T1000 (cell line): ENCODE data around the gene MUC16.
"Not testable (repeated sequence)": the region's sequence is repeated elsewhere in the genome, so short reads cannot be mapped to it uniquely, and the experiment has no call there.

ENCODE experiments used
- DNase-seq: peaks from one replicate; lab custom pipeline; 2025; ENCODE audit warnings: mixed read lengths; lab: John Stamatoyannopoulos, UW

MUC16 gene

DNA sequence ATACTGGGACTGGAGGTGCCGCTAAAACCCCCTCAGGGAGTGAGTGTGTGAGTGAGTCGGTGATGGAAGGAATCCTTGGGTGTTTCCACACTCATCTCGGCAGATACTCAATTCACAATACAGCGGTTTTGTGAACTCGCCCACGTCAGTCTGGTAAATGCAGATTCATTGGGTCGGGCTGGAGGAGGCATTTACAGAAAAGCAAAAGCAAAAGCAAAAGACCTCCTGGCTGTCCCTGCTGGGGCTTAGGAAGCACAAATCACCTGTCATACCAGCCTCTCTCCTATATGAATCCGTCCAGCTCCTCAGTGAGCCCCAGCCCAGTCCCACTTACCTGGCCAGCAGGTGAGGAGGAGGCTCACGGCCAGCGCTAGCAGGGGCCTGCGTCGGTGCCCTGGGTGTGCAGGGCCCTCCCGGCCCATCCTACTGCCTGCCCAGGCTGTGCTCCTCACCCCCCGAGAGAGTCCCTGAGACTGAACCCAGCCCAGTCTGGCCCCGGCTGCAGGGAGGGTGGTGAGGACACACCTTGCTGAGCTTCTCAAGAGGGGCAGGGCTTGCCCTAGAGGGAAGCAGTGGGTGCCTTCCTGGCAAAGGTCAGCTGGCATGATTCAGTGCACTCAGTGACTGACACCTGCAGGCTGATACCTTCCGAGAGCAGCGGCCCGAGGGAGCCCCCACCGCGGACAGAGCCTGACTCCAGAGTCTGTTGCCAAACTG is at the start of gene MUC16:
MUC16 (minus strand) TSS at position 475 of the 717 bp plus-strand sequence.
- DNase-seq: no peak

DNA sequence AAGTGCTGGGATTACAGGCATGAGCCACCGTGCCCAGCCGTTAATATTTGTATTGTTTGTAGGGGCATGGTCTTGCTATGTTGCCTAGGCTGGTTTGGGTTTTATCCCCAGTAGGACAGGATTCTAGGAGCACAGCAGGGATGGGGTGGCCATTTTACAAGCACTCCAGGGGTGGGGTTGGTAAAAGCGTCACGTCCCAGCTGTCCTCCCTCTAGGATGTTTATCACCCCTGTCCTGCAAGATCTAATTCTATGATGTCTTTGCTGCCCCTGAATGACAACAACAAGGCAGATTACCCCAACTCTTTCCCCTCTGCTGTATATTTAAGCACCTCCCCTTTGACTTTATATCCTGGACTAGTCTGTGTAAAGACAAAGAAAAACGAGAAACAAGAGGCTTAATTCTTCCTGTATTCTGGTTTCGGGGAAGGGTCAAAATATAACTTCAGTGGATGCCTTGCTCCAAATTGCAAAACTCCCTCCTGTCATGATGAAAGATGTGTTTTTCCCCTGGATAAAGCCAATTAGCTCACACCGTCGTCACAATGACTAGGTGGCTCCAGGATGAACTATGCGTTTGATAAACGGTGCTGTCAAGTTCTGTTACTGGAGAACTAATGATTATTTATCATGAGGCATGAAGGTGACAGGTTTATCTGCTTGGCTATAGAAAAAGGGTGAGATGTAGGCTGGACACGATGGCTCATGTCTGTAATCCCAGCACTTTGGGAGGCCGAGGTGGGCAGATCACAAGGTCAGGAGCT is 48.9 kb upstream of the MUC16 start:
- DNase-seq: no peak

DNA sequence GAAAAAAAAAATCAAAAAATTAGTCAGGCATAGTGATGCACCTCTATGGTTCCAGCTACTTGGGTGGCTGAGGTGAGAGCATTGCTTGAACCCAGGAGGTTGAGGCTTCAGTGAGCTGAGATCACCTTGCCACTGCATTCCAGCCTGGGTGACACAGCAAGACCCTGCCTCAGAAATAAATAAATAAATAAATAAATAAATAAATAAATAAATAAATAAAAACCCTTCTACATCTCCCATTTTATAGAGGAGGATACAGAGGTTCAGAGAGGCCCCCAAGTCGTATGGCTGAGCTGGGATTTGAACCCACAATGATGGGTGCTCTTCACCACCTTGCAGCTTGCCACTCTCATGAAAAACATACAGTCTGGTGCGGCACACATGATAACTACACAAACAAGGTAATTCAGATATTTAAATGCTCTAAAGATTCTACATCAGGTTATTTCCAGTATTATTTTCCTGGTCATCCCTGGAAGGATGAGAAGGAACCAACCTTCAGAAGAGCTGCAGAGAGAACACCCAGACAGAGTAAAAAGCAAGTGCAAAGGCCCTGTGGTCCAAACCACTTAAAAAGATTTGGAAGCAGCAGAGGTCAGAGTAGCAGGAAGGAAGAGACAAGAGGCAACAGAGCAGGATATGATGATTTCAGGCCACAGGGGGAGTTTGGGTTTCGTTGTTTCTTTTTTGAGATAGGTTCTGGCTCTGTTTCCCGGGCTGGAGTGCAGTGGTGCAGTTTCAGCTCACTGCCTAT is 47.5 kb upstream of the MUC16 start:
- no peak for DNase-seq

DNA sequence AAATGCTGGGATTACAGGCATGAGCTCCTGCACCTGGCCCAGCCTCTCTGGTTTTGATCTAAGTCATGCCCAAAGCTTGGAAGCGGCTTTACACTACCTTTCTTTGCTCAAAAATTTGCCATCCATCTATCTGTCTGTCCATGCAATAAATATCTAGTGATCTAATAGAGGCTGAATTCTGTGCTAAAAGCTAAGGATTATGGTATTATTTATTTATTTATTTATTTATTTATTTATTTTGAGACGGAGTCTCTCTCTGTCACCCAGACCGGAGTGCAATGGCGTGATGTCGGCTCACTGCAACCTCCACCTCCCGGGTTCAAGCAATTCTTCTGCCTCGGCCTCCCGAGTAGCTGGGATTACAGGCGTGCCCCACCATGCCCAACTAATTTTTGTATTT is 45.9 kb upstream of the MUC16 start:
- DNase-seq: not testable (repeated sequence)

DNA sequence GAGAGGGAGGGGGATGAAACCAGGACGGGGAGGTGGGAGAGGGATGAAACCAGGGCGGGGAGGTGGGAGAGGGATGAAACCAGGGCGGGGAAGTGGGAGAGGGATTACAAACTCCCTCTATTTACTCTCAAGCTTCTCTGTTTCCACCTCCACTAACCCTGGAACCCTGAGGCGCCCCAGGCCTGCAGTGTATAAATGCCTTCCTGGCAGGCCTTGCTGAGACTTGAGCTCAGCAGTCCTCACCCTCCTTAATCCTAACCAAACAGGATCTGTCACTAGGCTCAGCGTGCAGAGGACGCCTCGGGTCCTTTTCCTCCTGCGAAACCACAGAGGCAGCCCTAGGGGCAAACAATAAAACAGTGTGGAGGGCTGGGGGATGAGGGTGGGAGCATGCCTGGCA is 44.6 kb upstream of the MUC16 start:
- no peak for DNase-seq

DNA sequence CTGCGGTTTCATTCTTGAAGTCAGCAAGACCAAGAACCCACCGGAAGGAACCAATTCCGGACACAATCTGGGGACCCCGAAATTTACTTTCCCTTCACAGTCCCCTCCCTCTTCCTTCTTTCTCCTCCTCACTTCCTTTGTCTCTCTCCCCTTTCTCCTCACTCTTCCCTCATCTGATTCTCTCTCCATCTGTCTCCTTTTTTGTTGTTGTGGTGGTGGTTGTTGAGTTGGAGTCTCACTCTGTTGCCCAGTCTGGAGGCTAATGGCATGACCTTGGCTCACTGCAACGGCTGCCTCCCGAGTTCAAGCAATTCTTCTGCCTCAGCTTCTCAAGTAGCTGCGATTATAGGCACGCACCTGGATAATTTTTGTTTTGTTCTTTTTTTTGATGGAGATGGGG is 44.0 kb upstream of the MUC16 start:
- DNase-seq: no peak

DNA sequence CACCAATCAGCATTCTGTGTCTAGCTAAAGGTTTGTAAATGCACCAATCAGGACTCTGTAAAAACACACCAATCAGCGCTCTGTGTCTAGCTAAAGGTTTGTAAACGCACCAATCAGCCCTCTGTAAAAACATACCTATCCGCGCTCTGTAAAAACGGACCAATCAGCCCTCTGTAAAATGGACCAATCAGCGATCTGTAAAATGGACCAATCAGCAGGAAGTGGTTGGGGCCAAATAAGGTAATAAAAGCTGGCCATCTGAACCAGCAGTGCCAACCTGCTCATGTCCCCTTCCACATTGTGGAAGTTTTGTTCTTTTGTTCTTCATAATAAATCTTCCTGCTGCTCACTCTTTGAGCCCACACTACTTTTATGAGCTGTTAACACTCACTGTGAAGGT is 43.5 kb upstream of the MUC16 start:
- not testable (repeated sequence) for DNase-seq

DNA sequence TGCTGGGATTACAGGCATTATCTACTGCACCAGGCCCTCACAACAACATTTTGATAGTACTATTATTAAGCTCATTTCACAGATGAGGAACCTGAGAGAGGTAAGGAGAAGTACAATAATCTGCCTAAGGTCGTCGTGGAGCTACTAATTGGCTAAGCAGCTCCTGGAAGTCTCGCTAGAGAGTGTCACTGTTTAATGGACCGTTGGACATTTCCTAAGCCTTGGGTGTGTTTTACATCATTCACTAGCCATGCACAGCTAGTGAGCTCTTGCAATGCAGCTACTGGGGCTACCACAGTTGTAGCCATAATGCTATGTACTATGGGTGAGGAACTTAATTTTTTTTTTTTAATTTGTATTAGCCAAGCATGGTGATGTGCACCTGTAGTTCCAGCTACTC is 42.7 kb upstream of the MUC16 start:
- DNase-seq: no peak

DNA sequence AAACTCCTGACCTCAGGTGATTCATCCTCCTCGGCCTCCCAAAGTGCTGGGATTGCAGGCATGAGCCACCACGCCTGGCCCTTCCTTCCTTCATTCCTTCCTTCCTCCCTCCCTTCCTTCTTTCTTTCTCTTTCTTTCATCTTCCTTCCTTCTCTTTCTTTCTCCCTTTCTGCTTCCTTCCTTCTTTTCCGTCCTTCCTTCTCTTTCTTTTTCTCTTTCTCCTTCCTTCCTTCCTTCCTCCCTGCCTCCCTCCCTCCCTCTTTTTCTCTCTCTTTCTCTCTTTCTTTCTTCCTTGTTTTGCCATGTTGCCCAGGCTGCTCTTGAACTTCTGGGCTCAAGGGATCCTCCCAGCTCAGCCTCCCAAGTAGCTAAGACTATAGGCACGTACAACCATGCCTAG is 36.5 kb upstream of the MUC16 start:
- DNase-seq: no peak

DNA sequence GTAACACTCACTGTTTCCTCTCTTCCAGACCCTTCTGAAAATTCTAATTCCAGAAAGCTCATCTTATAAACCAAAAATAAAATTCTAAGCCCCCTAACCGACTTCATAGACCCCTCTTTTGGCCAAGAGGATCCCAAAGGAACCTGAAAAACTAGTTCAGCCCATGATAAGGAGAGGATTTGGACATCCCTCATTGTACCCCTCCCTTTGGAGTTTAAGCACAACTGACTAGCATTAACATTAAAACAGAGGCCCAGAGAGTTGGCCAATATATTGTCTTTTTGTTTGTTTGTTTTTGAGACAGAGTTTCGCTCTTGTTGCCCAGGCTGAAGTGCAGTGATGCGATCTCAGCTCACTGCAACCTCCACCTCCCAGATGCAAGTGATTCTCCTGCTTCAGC is 34.2 kb upstream of the MUC16 start:
- DNase-seq: no peak

DNA sequence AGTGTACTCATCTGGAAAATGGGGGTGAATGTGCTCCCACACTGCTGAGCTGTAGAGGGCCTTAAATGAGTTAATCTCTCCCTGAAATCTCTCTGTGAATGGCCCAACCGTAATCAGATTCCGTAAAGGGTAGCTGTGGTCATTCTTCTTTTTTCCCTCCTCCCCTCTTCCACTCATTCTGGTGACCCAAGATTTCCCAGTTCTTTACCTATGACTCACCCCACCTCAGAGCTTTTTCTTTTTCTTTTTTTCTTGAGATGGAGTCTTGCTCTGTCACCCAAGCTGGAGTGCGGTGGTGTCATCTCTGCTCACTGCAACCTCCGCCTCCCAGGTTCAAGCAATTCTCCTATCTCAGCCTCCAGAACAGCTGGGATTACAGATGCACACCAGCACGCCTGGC is 33.3 kb upstream of the MUC16 start:
- DNase-seq: no peak

DNA sequence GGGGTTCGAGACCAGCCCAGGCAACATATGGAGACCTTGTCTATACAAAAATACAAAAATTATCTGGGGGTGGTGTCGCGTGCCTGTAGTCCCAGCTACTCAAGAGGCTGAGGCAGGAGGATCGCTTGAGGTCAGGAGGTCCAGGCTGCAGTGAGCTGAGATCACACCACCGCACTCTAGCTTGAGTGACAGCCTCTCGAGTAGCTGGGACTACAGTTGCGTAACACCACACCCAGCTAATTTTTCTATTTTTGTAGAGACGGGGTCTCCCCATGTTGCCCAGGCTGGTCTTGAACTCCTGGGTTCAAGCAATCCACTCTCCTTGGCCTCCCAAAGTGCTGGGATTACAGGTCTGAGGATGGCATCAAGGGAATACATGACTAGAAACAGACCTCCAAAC is 30.8 kb upstream of the MUC16 start:
- no peak for DNase-seq

DNA sequence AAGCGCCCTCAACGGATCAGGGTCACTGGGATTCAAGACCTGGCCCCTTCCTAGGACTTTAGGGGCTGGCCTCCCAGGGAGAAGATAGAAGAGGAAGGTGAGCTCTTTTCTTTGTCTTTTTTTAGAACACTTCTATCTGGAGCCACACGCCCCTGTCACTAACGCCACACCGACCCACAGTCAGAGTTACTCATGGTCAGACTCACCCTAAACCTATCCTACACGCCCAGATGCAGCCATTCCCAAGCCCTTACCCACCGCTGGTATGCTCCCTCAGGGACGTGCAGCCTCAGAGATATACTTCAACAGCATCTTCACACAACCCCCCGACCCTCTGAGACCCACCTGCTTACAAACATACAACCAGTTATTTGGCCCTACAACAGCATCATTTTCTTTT is 29.9 kb upstream of the MUC16 start:
- DNase-seq: no peak

DNA sequence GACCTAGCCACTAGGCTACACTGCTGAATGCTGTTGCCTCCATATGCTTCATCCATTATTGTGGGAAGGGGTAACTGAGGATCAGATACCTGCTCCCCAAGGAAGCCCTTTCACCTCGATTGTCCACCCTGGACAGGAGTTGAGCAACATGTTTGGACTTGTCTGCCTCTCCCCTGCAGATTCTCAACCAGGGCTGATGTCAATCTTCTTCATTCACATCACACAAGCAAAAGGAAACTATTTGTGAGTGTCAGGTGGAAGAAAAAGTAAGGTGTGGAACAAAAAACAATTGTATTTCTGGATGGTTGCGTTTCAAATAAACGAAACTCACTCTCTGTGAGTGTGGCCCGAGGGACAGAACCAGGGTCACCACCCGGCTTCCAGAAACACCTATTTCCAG is 29.5 kb upstream of the MUC16 start:
- DNase-seq: no peak

DNA sequence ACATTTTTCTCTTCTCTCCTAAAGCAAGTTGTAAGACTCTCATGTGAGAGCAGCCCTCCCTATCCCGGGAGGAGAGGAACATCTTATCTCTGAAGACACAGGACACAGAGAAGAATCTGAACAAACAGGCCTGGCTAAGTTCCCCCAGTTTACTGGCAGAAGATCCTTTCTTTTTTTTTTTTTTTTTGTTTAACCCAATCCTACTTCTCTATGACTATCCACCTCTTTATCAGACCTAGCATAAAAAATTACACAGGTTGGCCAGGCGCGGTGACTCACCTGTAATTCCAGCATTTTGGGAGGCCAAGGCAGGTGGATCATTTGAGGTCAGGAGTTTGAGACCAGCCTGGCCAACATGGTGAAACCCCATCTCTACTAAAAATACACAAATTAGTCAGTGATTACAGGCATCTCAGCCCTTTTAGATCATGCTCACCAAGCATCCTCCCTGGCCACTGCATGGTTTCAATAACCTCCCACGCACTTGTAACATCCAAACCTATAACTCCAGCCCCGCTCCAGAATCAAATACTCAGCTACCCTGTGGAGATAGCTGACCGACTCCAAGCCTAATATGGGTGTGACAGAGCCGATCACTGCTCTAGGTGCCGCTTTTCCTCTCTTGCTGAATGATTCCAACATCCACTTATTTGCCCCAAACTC is 27.3 kb upstream of the MUC16 start:
- DNase-seq: no peak

DNA sequence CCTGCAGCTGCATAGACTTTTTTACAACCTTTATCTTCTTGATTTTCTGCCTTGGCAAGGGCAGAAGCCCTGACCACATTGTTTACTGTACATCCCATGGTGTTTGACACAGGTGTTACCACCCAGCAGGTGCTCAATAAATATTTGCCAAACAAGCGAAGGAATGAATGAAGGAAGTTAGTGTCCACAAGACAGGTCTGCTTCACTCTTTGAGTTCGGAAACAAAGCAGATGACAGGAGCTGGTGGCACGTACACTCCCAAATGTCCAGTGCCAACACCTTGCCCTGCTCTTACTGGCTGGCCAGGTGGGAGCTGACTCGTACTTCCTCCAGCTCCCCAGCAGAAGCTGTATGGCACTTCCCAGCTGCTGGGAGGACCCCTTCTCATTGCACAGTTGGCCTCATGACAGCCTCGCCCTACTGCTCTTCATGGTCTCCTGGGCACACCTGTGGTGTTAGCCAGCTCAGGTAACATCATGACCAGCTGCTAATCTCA is 22.0 kb upstream of the MUC16 start:
- no peak for DNase-seq

DNA sequence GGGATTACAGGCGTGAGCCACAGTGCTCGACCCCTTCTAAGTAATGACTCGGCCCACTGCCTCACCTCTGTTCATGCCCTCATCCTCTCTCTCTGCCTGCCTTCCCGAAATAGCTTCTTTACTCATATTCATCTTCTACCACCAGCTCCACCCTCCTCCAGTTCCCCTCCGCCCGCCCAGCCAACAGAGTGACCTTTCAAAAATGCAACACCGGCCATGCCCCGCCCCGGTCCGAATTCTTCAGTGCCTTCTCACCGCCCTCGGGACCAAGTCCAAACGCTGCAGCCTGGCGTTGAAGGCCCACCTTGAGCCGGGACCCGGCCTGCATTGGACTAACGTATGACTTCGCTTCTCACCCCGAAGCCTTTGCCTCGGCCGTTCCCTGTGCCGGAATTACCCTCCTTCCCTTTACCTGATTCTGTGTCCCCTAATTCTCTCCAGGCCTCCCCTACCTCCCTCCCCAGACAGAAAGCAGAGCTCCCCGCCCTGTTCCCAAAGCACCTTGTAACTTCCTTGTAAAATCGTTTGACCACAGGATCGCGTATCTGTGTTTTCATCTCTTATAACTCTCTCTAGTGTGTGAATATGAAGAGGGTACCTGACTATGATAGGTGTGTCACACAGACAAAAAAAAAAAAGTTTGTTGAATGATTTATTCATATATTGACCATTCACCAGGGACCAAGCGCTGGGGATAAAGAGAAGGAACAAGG is 8.1 kb upstream of the MUC16 start:
- no peak for DNase-seq

DNA sequence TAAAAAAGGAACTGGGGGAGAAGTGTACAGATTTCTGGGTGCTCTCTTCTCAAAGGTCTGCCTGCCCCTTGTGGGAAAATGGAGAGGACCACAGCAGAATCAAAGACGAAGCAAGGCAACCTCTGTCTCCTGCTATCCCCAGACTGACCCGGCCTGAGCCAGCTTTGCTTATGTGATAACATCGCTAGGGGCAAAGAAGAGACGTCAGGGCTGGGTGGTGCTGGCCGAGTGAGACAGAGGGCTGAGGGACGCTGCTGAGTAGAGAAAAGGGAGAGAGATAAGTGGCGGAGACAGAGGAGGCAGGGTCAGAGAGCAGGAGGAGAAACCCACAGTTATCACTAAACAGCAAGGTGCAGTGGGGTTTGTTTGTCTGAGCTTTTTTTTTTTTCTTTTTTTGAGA is 4.6 kb upstream of the MUC16 start:
- no peak for DNase-seq

DNA sequence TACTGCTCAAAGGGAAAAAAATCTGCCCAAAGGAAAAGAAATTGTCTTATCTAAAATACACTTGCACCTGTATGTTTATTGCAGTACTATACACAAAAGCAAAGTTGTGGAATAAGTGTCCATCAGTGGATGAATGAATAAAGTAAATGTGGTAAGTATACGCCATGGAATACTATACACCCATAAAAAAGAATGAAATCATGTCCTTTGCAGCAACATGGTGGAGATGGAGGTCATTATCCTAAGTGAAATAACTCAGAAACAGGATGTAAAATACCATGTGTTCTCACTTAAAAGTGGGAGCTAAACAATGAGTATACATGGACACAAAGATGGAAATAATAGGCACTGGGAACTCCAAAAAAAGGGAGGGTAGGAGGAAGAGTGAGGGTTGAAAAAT is 3.8 kb upstream of the MUC16 start:
- DNase-seq: no peak

DNA sequence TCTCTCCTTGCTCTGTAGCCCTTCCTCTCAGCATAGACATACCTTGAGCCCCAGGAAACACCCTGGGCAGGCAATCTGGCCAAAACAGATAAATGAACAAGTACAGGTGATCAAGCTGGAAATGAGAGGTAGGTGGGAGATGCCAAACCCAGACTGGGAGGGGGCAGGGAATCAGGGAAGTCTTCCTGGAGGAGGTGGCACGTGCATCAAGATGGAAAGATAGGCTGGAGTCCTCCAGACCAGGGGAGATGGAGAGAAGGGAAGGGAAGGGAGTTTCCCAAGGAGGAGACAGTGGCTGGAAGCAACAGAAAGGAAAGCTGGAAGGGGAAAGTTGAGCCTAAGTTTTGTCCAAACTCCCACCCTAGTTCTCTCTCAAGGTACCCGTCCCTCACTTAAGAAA is 1.7 kb upstream of the MUC16 start:
- no peak for DNase-seq

DNA sequence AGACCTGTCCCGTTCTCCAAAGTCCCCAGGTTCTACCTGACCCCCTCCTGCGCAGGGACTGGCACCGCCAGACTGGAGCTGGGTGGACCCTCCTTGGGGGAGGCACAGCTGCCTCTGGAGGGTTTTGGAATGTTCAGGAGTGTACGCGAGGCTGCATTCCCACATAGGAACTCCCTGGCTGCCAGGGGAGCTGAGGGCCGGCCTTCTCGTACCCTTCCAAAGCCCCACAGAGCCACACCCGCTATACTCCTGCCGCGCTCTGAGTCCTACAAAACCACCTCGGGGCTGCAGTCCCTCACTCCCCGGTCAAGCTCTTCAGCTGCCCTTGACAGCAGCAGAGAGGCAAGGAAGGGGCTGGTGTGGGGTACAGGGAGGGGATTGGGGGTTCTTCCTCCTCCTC is 484 bp upstream of the MUC16 start:
- no peak for DNase-seq

DNA sequence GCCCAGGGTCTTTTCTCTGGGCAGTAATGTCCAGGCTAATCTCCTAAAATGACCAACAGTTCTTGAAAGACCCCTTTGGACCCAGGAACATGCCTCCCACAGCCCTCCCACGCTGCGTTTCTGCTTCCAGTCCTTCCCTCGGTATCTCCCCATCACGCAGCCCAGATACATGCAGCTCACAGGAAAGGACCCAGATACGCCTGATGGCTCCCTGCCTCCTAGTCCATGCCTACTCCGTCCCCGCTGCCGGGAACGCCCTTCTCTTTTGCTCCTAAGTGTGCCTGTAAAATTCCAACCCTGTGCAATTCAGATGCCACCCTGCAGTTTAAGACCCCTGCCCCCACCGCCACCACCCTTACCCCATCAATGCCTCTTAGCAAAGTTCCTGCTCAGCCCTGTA is 778 bp downstream of the MUC16 start:
- DNase-seq: no peak
